Mucosa of descending colon (tissue), 3 donors: ENCODE data around the gene ODAD2. TPM values are rescaled to one million over a fixed set of nuclear protein-coding genes. Genes with fewer than 3 reads are reported as not detected.
A peak's percentile ranks its signal among the peaks of the same experiment; 100 is the strongest.

Source experiments
- ATAC-seq: fragments of 200-7000 bp; cut with Tn5 transposase; one replicate; pipeline ENCODE4 v1.9.1; 2020; ENCODE audit warnings: mild to moderate bottlenecking, moderate library complexity
- DNase-seq, 3 donors: peaks; one replicate each; pipeline ENCODE4 v3.0.0-alpha.2; 2020
- H3K36me3 ChIP-seq: fragments of 200-600 bp; one replicate; pipeline ENCODE4 v1.8.0; 2021; ENCODE audit warnings: low read depth, mild to moderate bottlenecking
- H3K4me1 ChIP-seq: fragments of 200-600 bp; one replicate; pipeline ENCODE4 v1.8.0; 2021; ENCODE audit warnings: low read depth, mild to moderate bottlenecking
- H3K4me3 ChIP-seq: fragments of 200-600 bp; one replicate; pipeline ENCODE4 v1.8.0; 2021; ENCODE audit warnings: mild to moderate bottlenecking
- H3K9me3 ChIP-seq: fragments of 200-600 bp; one replicate; pipeline ENCODE4 v1.8.0; 2021; ENCODE audit warnings: mild to moderate bottlenecking
- CTCF ChIP-seq: fragments of 200-600 bp; IDR thresholded peaks from one replicate; pipeline ENCODE4 v1.8.0; 2022; ENCODE audit warnings: antibody characterized with exemption, mild to moderate bottlenecking
- intact Hi-C, 2 donors: fragments of 100-400 bp; cut with DNase I in 1 of 2; cut with micrococcal nuclease in 1 of 2; formaldehyde crosslinking; loops; one replicate each; pipeline versions ENCODE4 v1.11.0 to v1.11.1; 2022; cut with DNase I, micrococcal nuclease
- total RNA-seq, 3 donors: library from RNA; stranded (reverse); fragmentation: NEBNext Ultra II Directional in 2 of 3; extraction: Animal tissue kit (Norgen Biotek cat#: 25700) in 2 of 3; gene quantifications; one replicate each; pipeline versions ENCODE4 v1.2.1 to v1.2.4, GENCODE V29; 2021 to 2023
- donor health status: DM: no; HTN: no; CAD: no; lungs with moderate emphysema.
- donor health status: DM: no; HTN: no; CAD: no.
- donor health status: DM: no; HTN: yes; CAD: no.

ODAD2 gene
- total RNA-seq, 3 donors from 2014 or later, result 0.31 to 1.1 (median 0.46) TPM

DNA sequence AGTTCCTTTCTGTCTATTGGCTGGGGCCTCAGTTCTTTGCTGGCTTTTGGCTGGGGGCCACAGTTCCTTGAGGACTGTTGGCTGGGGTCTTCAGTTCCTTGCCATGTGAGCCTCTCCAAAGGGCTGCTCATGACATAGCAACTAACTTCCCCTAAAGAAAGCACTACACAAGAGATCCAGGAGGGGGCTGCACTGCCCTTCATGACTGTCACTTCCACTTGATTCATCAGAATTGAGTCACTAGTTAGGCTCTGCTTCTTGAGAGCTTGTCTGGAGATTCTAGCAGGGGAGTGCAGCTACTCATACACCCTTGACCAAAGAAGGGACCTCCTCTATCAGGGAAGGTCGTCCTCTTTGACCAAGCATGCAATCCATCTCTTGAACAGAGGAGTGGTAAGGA, 215.2 kb downstream of the ODAD2 start:
- no peak for TF ChIP-seq CTCF
- no peak overlapping the region for H3K4me3 ChIP-seq
- H3K4me1 ChIP-seq, result no peaks in the 10 kb centered on the region
- ATAC-seq, result no peak
- no peaks in the 10 kb centered on the region for H3K36me3 ChIP-seq
- intact Hi-C loops, result no loop called here
- H3K9me3 ChIP-seq, result no peaks in the 10 kb centered on the region
- peak in 1 of 3 donors; percentile 4 for DNase-seq

DNA sequence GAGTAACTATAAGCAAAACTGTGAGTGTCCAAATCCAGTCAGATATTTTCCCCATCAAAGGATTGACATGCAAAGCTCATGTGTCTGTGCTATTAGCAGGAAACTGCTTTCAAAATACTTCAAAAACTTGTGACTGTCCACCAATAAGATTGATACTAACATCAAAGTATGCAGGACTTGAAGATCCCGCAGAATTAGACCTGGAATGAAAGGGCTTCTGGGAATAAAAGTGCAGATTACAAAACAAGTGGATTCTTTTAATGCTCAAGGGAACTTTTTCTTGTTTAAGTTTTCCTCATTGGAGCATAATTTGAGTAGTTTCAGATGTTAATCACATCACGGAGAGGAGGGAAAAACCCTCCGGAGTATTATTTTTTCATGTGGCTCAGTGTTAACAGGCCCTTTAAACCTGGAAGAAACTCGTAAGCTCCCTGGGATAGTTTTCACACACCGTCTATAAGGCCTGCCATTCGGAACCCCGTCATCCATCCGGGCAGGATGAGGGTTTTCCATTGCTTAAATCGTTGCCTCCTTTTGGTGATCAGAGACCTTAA, 219.3 kb downstream of the ODAD2 start:
- H3K4me1 ChIP-seq, result no peaks in the 10 kb centered on the region
- intact Hi-C loops, result no loop called here
- TF ChIP-seq CTCF, result no peak
- no peak overlapping the region for H3K4me3 ChIP-seq
- DNase-seq, result no peak
- ATAC-seq, result no peak
- H3K9me3 ChIP-seq, result no peaks in the 10 kb centered on the region
- no peaks in the 10 kb centered on the region for H3K36me3 ChIP-seq

GRCh38 chr10:27774831-27775230, 224.0 kb downstream of the ODAD2 start:
- no peak for DNase-seq
- intact Hi-C loops, result no loop called here
- H3K4me3 ChIP-seq, result no peak overlapping the region
- no peak for TF ChIP-seq CTCF
- no peaks in the 10 kb centered on the region for H3K36me3 ChIP-seq
- H3K9me3 ChIP-seq, result no peaks in the 10 kb centered on the region
- no peak for ATAC-seq
- H3K4me1 ChIP-seq, result no peaks in the 10 kb centered on the region

DNA sequence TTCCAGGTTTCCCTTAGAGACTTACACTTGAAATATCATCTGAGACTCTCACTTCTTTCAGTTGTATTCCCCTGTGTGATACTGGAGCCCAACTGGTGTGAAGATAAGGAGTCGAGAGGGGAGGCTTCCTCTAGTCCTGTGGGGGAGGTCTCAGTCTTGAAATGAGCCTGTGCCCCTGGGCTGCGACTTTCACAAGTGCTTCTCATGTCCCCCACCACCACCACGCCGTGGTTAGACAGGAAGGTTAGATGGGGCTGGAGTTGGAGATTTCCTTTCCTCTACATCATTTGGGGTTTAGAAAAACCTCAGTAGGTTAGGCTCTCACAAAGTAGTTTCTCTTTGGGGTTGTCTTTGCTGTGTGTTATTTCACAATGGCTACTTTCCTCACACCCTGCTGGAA, 227.6 kb downstream of the ODAD2 start:
- ATAC-seq, result no peak
- DNase-seq, result no peak
- H3K4me1 ChIP-seq, result no peaks in the 10 kb centered on the region
- no peak overlapping the region for H3K4me3 ChIP-seq
- TF ChIP-seq CTCF, result no peak
- no peaks in the 10 kb centered on the region for H3K36me3 ChIP-seq
- no peaks in the 10 kb centered on the region for H3K9me3 ChIP-seq
- intact Hi-C loops, result no loop called here

DNA sequence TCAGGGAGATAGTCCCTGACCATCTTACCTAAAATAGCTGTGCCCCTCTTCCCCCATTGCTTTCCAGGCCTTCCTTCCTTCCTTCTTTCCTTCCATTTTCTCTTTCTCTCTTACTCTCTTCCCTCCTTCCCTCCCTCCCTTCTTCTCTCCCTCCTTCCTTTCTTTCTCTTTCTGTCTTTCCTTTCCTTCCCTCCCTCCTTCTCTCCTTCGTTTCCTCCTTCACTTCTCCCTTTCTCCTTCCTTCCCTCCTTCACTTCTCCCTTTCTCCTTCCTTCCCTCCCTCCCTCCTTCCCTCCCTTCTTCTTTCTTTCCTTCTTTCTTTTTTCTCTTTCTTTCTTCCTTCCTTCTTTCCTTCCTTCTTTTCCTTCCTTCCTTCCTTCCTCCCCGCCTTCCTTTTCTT, 228.7 kb downstream of the ODAD2 start:
- Histone ChIP-seq H3K4me1 (no peaks in the 10 kb centered on the region), H3K36me3 (no peaks in the 10 kb centered on the region), H3K4me3 (no peak overlapping the region), H3K9me3 (no peaks in the 10 kb centered on the region)
- no peak for DNase-seq
- ATAC-seq, result no peak
- intact Hi-C loops, result no loop called here
- TF ChIP-seq CTCF, result no peak
